HEK293 (cell line): ENCODE measurements around the gene RPS6KC1.

Source experiments
- CTCF ChIA-PET: fragments of 350-600 bp; formaldehyde crosslinking; extraction: SDS; loops from one replicate; lab custom pipeline; 2021; ENCODE audit warnings: antibody characterized with exemption; lab: Yijun Ruan, JAX
- POLR2A ChIA-PET: fragments of 300-600 bp; formaldehyde crosslinking; extraction: SDS; loops from one replicate; lab custom pipeline; 2020; ENCODE audit warnings: antibody characterized with exemption, inconsistent platforms; lab: Yijun Ruan, JAX
- H3K27ac ChIP-seq: fragments of 200-500 bp; sonication (Bioruptor generic); 2 replicates; pipeline ENCODE4 v1.5.1; 2014; ENCODE audit warnings: low read depth, low read length, control low read depth, inconsistent platforms; ENCODE audit errors: extremely low read depth
- H3K36me3 ChIP-seq, 2 experiments: fragments of 200-500 bp in 1 of 2; sonication (Bioruptor generic) in 1 of 2; 1 replicate in 1 of 2; 2 replicates in 1 of 2; pipeline ENCODE4 v1.5.1; 2014 to 2017; ENCODE audit warnings: inconsistent platforms in 2 of 2, low read length in 2 of 2; ENCODE audit not compliant: control insufficient read depth in 2 of 2, insufficient read depth in 1 of 2
- H3K4me1 ChIP-seq: fragments of 200-500 bp; sonication (Bioruptor generic); 2 replicates; pipeline ENCODE4 v1.5.1; 2014; ENCODE audit warnings: mild to moderate bottlenecking, low read length, inconsistent platforms; ENCODE audit not compliant: control insufficient read depth, insufficient read depth
- H3K4me3 ChIP-seq: 2 replicates; pipeline ENCODE4 v1.5.1; 2011; ENCODE audit warnings: low read depth, mild to moderate bottlenecking, control low read depth, low read length, moderate library complexity
- H3K9me3 ChIP-seq: fragments of 200-500 bp; sonication (Bioruptor generic); 2 replicates; pipeline ENCODE4 v1.5.1; 2014; ENCODE audit warnings: low read depth, low read length, inconsistent platforms; ENCODE audit not compliant: control insufficient read depth, insufficient read depth
- HOXA7 ChIP-seq: sonication (generic); formaldehyde crosslinking; IDR thresholded peaks from 2 replicates; pipeline ENCODE4 v1.8.1; 2022; ENCODE audit warnings: missing genetic modification reagents, borderline replicate concordance
- MEIS1 ChIP-seq: sonication (generic); formaldehyde crosslinking; IDR thresholded peaks from 2 replicates; pipeline ENCODE4 v1.8.1; 2022; ENCODE audit warnings: missing genetic modification reagents, mild to moderate bottlenecking, borderline replicate concordance
- SETDB1 ChIP-seq: IDR thresholded peaks from one replicate; pipeline ENCODE4 v1.6.1; 2017; ENCODE audit warnings: mild to moderate bottlenecking, low read length, moderate library complexity, mixed read lengths; ENCODE audit not compliant: insufficient read length
- SP7 ChIP-seq: fragments of 450-650 bp; formaldehyde crosslinking; IDR thresholded peaks from 2 replicates; pipeline ENCODE4 v1.5.1; 2016; ENCODE audit warnings: missing biosample characterization, missing genetic modification characterization
- TRIM28 ChIP-seq: IDR thresholded peaks from 2 replicates; pipeline ENCODE4 v1.6.1; 2011; ENCODE audit warnings: low read length, control low read depth, borderline replicate concordance
- YY1 ChIP-seq: fragments of 450-650 bp; formaldehyde crosslinking; IDR thresholded peaks from 2 replicates; pipeline ENCODE4 v1.5.1; 2018; ENCODE audit warnings: missing biosample characterization, missing genetic modification characterization
- ZNF174 ChIP-seq: fragments of 450-650 bp; formaldehyde crosslinking; IDR thresholded peaks from 2 replicates; pipeline ENCODE4 v1.5.0; 2017; ENCODE audit warnings: missing biosample characterization, mild to moderate bottlenecking, missing genetic modification characterization
- ZNF175 ChIP-seq: fragments of 450-650 bp; formaldehyde crosslinking; IDR thresholded peaks from 2 replicates; pipeline ENCODE4 v1.5.1; 2016; ENCODE audit warnings: missing biosample characterization, missing genetic modification characterization
- ZNF18 ChIP-seq: fragments of 450-650 bp; formaldehyde crosslinking; IDR thresholded peaks from 2 replicates; pipeline ENCODE4 v1.5.1; 2016; ENCODE audit warnings: missing biosample characterization, missing genetic modification characterization
- ZNF19 ChIP-seq: fragments of 450-650 bp; formaldehyde crosslinking; IDR thresholded peaks from 2 replicates; pipeline ENCODE4; 2016; ENCODE audit warnings: missing biosample characterization, missing genetic modification characterization, low read depth
- ZNF26 ChIP-seq: fragments of 450-650 bp; formaldehyde crosslinking; IDR thresholded peaks from 2 replicates; pipeline ENCODE4 v1.5.1; 2016; ENCODE audit warnings: missing biosample characterization, missing genetic modification characterization
- ZNF292 ChIP-seq: fragments of 450-650 bp; formaldehyde crosslinking; IDR thresholded peaks from 2 replicates; pipeline ENCODE4 v1.5.1; 2016; ENCODE audit warnings: low read depth, missing biosample characterization, missing genetic modification characterization, borderline replicate concordance
- ZNF324 ChIP-seq: fragments of 450-650 bp; formaldehyde crosslinking; IDR thresholded peaks from 2 replicates; pipeline ENCODE4 v1.5.1; 2016; ENCODE audit warnings: missing biosample characterization, missing genetic modification characterization
- ZNF37A ChIP-seq: fragments of 450-650 bp; IDR thresholded peaks from 2 replicates; pipeline ENCODE4 v1.5.1; 2018; ENCODE audit warnings: missing biosample characterization, missing genetic modification characterization
- ZNF521 ChIP-seq: fragments of 450-650 bp; formaldehyde crosslinking; IDR thresholded peaks from 2 replicates; pipeline ENCODE4 v1.5.1; 2017; ENCODE audit warnings: missing biosample characterization, mild to moderate bottlenecking, missing genetic modification characterization
- ZNF529 ChIP-seq: fragments of 450-650 bp; formaldehyde crosslinking; IDR thresholded peaks from 2 replicates; pipeline ENCODE4 v1.5.1; 2017; ENCODE audit warnings: missing genetic modification characterization, missing biosample characterization; ENCODE audit not compliant: insufficient replicate concordance
- ZNF530 ChIP-seq: fragments of 450-650 bp; formaldehyde crosslinking; IDR thresholded peaks from 2 replicates; pipeline ENCODE4 v1.5.1; 2016; ENCODE audit warnings: low read depth, missing biosample characterization, missing genetic modification characterization
- ZNF571 ChIP-seq: fragments of 450-650 bp; formaldehyde crosslinking; IDR thresholded peaks from 2 replicates; pipeline ENCODE4 v1.5.0; 2017; ENCODE audit warnings: missing biosample characterization, missing genetic modification characterization
- ZNF776 ChIP-seq: fragments of 450-650 bp; formaldehyde crosslinking; IDR thresholded peaks from 2 replicates; pipeline ENCODE4 v1.5.0; 2017; ENCODE audit warnings: missing biosample characterization, missing genetic modification characterization, borderline replicate concordance

Gene RPS6KC1

GRCh38 chr1:213179784-213180183 is 128.7 kb downstream of the RPS6KC1 start:
- no peaks in the 10 kb centered on the region; a peak in 1 of 3 replicates for H3K36me3 ChIP-seq
- no peak overlapping the region for H3K27ac ChIP-seq
- no peak overlapping the region for H3K4me3 ChIP-seq
- ChIA-PET CTCF (no interaction called here), POLR2A (no interaction called here)
- H3K4me1 ChIP-seq, result no peaks in the 10 kb centered on the region
- H3K9me3 ChIP-seq, result no peaks in the 10 kb centered on the region
- no peak for TF ChIP-seq SP7
- TF ChIP-seq ZNF521, result no peak

GRCh38 chr1:213180833-213181232 is 129.8 kb downstream of the RPS6KC1 start:
- Histone ChIP-seq H3K4me3 (no peak overlapping the region), H3K36me3 (no peaks in the 10 kb centered on the region; a peak in 1 of 3 replicates), H3K4me1 (no peaks in the 10 kb centered on the region), H3K9me3 (no peaks in the 10 kb centered on the region), H3K27ac (no peak overlapping the region)
- CTCF ChIA-PET, result no interaction called here
- POLR2A ChIA-PET, result no interaction called here
- TF ChIP-seq ZNF529 (tag by site-specific recombination) (peak; percentile 97), ZNF571 (no peak)
- TF ChIP-seq, all 188 proteins: peak for 1

- H3K4me3 ChIP-seq, result no peak overlapping the region
- no peaks in the 10 kb centered on the region for H3K9me3 ChIP-seq
- CTCF ChIA-PET, result no interaction called here
- POLR2A ChIA-PET, result no interaction called here
- H3K4me1 ChIP-seq, result no peaks in the 10 kb centered on the region
- H3K27ac ChIP-seq, result no peak overlapping the region
- H3K36me3 ChIP-seq, result no peaks in the 10 kb centered on the region; a peak in 1 of 3 replicates
- TF ChIP-seq ZNF174 (tag by site-specific recombination) (no peak), ZNF37A (tag by site-specific recombination) (no peak), ZNF292 (tag by site-specific recombination) (no peak), ZNF19 (tag by site-specific recombination) (no peak), ZNF26 (tag by site-specific recombination) (no peak), HOXA7 (no peak), TRIM28 (no peak), ZNF18 (no peak), ZNF324 (no peak), ZNF530 (no peak), YY1 (tag by site-specific recombination) (no peak), ZNF776 (tag by site-specific recombination) (no peak)
- TF ChIP-seq, all 188 proteins: peak for 0
Measured at GRCh38 chr1:213183036-213183672, 132.1 kb downstream of the RPS6KC1 start.

GRCh38 chr1:213186168-213186567 is 135.1 kb downstream of the RPS6KC1 start:
- no peaks in the 10 kb centered on the region; a peak in 1 of 3 replicates for H3K36me3 ChIP-seq
- no peaks in the 10 kb centered on the region for H3K9me3 ChIP-seq
- H3K4me3 ChIP-seq, result no peak overlapping the region
- H3K27ac ChIP-seq, result no peak overlapping the region
- TF ChIP-seq MEIS1 (CRISPR knock-in tag) (no peak), ZNF175 (tag by site-specific recombination) (no peak), ZNF529 (tag by site-specific recombination) (peak; percentile 14), SETDB1 (peak; percentile 92), TRIM28 (peak; percentile 47; the same call in 1 of the 2 replicates)
- TF ChIP-seq, all 188 proteins: peak for 3
- ChIA-PET POLR2A (no interaction called here), CTCF (no interaction called here)
- no peaks in the 10 kb centered on the region for H3K4me1 ChIP-seq
